Activated CD8-positive, alpha-beta memory T cell treated with anti-CD3 and anti-CD28 coated beads for 24 hours (primary cell): ENCODE measurements around the gene SETD1B.
"Not testable (repeated sequence)": the region's sequence is repeated elsewhere in the genome, so short reads cannot be mapped to it uniquely, and the experiment has no call there.

ENCODE experiments used
- DNase-seq: peaks from one replicate; pipeline ENCODE4 v3.0.0-alpha.2; 2020

Gene SETD1B

GRCh38 chr12:121858662-121859572 is 55.1 kb downstream of the SETD1B start, which contains the start of gene HPD:
Gene HPD (minus strand): TSS chr12:121858859. CDS start chr12:121858823, 36 bp downstream.
- DNase-seq = no peak

- DNase-seq = no peak
Observed at GRCh38 chr12:121860257-121860656, 56.4 kb downstream of the SETD1B start.

- not testable (repeated sequence) for DNase-seq
Observed at GRCh38 chr12:121860699-121861098, 56.9 kb downstream of the SETD1B start.

- no peak for DNase-seq
Observed at GRCh38 chr12:121861636-121862254, 57.9 kb downstream of the SETD1B start.

- no peak for DNase-seq
Observed at GRCh38 chr12:121866331-121866730, 62.5 kb downstream of the SETD1B start.

GRCh38 chr12:121869229-121869628 is 65.4 kb downstream of the SETD1B start:
- DNase-seq = not testable (repeated sequence)

GRCh38 chr12:121871467-121871866 is 67.7 kb downstream of the SETD1B start:
- DNase-seq = no peak

- DNase-seq = no peak
Observed at GRCh38 chr12:121872546-121873215, 68.9 kb downstream of the SETD1B start.

- no peak for DNase-seq
Observed at GRCh38 chr12:121873216-121873569, 69.4 kb downstream of the SETD1B start.

- DNase-seq = no peak
Observed at GRCh38 chr12:121874071-121874470, 70.3 kb downstream of the SETD1B start.

GRCh38 chr12:121875582-121875981 is 71.8 kb downstream of the SETD1B start:
- DNase-seq = no peak

GRCh38 chr12:121876080-121876447 is 72.3 kb downstream of the SETD1B start:
- not testable (repeated sequence) for DNase-seq
